A549 (cell line): ENCODE data around the gene SPPL3.

Experiments used
- CBX8 ChIP-seq: fragments of 200-600 bp; sonication (generic); IDR thresholded peaks from 2 replicates; pipeline ENCODE4 v1.6.1; 2016
- CEBPB ChIP-seq, 2 experiments: fragments of >200 bp in 1 of 2; sonication (Bioruptor Twin) in 1 of 2; formaldehyde crosslinking in 1 of 2; IDR thresholded peaks; 2 replicates each; pipeline ENCODE4 v1.6.1; 2012 to 2016
- EP300 ChIP-seq, 2 experiments: fragments of >200 bp; sonication (Bioruptor Twin); formaldehyde crosslinking; IDR thresholded peaks; 2 replicates in 1 of 2; 3 replicates in 1 of 2; pipeline ENCODE4 v1.6.1; 2016 to 2017
- GATA3 ChIP-seq: IDR thresholded peaks from 2 replicates; pipeline ENCODE4 v1.6.1; 2012; ENCODE audit warnings: borderline replicate concordance
- MAFK ChIP-seq: fragments of 450-650 bp; IDR thresholded peaks from 2 replicates; pipeline ENCODE4 v1.6.1; 2014; ENCODE audit not compliant: partially characterized antibody
- MAX ChIP-seq: IDR thresholded peaks from 2 replicates; pipeline ENCODE4 v1.6.1; 2012
- MYC ChIP-seq: IDR thresholded peaks from 2 replicates; pipeline ENCODE4 v1.6.1; 2012; ENCODE audit warnings: mild to moderate bottlenecking, inconsistent platforms, low read length, improper control_type of control experiment, borderline replicate concordance
- PBX3 ChIP-seq: IDR thresholded peaks from 2 replicates; pipeline ENCODE4 v1.6.1; 2012
- POLR2A ChIP-seq: IDR thresholded peaks from 2 replicates; pipeline ENCODE4 v1.6.1; 2012; ENCODE audit warnings: mild to moderate bottlenecking, low read length
- REST ChIP-seq: fragments of 200-600 bp; sonication (generic); IDR thresholded peaks from 2 replicates; pipeline ENCODE4 v1.6.1; 2016; ENCODE audit warnings: antibody characterized with exemption, mild to moderate bottlenecking, moderate library complexity
- RFX5 ChIP-seq: fragments of 450-650 bp; IDR thresholded peaks from 2 replicates; pipeline ENCODE4 v1.7.1; 2014; ENCODE audit warnings: antibody characterized with exemption, mild to moderate bottlenecking, moderate library complexity
- SMC3 ChIP-seq: fragments of >200 bp; sonication (Bioruptor Twin); formaldehyde crosslinking; IDR thresholded peaks from 3 replicates; pipeline ENCODE4 v1.6.1; 2018; ENCODE audit warnings: inconsistent platforms
- TFCP2L1 ChIP-seq: fragments of 250-450 bp; sonication (Bioruptor Pico); IDR thresholded peaks from 2 replicates; pipeline ENCODE4 v1.5.0; 2021; ENCODE audit warnings: mild to moderate bottlenecking
- TF ChIP-seq, protein P1 (sequence below): fragments of >200 bp; sonication (Bioruptor Twin); formaldehyde crosslinking; IDR thresholded peaks from 3 replicates; pipeline ENCODE4 v1.5.1; 2016

DNA sequence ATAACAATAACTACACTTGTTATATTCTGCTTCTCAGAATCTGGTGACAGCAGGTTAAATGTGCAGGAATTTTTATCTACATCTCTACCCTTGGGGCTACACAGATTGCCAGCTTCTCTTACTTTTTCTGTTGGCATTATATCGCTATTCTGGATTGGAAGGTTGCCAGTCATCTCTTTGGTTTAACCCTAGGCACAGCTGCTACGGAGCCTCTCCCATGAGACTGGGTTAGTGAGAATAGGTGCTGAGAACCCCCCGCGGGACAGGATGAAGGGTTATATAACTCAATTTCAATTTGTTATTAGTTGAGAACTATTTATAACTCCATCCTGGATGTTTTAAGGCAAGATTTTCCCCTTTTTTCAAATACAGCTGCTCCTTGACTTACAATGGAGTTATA is 105.5 kb downstream of the SPPL3 start:
- TF ChIP-seq, protein P1, sequence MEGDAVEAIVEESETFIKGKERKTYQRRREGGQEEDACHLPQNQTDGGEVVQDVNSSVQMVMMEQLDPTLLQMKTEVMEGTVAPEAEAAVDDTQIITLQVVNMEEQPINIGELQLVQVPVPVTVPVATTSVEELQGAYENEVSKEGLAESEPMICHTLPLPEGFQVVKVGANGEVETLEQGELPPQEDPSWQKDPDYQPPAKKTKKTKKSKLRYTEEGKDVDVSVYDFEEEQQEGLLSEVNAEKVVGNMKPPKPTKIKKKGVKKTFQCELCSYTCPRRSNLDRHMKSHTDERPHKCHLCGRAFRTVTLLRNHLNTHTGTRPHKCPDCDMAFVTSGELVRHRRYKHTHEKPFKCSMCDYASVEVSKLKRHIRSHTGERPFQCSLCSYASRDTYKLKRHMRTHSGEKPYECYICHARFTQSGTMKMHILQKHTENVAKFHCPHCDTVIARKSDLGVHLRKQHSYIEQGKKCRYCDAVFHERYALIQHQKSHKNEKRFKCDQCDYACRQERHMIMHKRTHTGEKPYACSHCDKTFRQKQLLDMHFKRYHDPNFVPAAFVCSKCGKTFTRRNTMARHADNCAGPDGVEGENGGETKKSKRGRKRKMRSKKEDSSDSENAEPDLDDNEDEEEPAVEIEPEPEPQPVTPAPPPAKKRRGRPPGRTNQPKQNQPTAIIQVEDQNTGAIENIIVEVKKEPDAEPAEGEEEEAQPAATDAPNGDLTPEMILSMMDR: no peak
- TF ChIP-seq SMC3 (no peak), CEBPB (IDR thresholded peaks at IDR 0.05) (no peak), GATA3 (no peak), POLR2A (no peak), REST (no peak), MAFK (no peak), TFCP2L1 (no peak), RFX5 (no peak), EP300 (IDR thresholded peaks at IDR 0.05) (no peak), PBX3 (no peak), MYC (no peak), MAX (no peak), CBX8 (no peak)
